Right hindlimb (tissue), 1 donor: ENCODE data around the gene BEX3.
"Not testable (repeated sequence)": the region's sequence is repeated elsewhere in the genome, so short reads cannot be mapped to it uniquely, and the experiment has no call there.

Experiments used
- DNase-seq: peaks from one replicate; pipeline ENCODE4 v3.0.0-alpha.2; 2018

The BEX3 gene

DNA sequence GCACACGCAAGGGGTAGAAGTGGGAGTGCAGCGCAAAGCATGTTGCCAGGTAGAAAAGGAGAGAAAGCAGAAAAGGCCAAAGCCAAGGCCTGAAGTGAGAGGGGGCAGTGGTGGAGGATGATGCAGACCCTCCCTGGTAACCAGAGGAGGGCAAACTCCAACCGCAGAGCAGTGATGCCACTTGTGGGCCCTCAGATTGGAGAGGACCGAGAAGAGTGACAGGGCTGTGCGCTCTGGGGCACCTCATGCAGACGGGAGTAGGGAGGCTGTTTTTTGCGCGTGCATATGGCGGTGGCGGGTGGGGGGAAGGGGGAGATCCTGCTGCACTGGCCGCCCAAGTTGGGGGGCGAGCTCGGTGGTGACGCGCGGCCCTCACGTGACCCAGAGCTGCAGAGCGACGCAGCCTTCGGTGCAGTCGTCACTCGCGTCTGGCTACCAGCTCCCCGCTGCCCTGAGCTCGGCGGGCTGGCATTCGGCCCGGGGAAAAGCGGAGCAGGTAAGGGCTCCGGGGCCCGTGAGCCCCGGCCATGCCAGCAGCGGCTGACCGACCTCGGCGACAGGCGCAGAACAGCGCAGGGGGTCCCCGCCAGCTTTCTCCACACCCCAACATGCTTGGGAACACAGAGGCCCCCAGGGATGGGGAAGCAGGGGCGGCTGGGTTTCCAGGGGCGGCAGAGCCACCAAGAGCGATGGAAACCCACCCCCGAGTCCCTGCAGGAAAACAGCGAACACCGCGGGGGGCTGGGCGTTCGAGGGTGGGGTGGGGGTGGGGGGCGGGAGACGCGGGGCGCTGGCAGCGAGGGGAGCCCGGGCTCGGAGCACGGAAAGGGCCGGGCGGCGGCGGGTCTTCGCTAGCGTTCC, at the start of gene BEX3:
BEX3 (plus strand) TSS at position 421 of the 861 bp plus-strand sequence. CDS start 984 bp downstream, outside the sequence.
- DNase-seq = peak; percentile 85

- peak; percentile 82 for DNase-seq
These were observed 46.3 kb upstream of the BEX3 start, which contains the start of gene TCEAL7 for GRCh38 chrX:103329991-103330390. TCEAL7 (plus strand) TSS chrX:103330239; CDS start chrX:103331404, 1,165 bp downstream.

DNA sequence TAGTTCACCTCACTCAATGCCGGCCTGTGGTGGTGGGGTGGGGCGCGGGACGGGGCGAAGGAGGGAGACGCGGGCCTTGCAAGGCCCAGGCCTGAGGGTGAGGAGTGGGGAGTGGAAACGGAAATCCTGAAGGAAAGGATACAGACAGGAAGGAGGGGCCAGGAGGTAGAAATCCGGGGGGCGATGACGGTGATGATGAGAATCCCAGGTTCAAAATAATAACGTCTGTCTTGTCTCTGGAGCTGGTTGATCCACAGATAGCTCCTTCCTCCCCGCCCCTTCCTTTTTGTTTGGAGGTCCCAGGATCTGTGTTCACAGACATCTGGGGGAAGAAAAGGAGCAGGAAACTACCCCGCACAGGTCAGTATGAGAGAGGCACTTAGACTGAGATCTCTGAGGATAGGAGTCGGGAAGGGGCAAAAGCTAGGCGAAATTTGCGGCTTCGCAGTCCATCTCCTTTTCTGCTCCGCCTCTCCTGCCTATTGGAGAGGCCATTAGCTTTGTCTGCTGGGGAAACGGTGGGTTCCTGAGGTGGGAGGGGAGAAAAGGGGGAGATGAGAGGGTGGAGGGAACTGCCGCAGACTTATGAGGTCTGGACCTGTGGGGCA, 45.6 kb upstream of the BEX3 start:
- peak; percentile 58 for DNase-seq

- no peak for DNase-seq
These were observed 37.7 kb upstream of the BEX3 start for GRCh38 chrX:103338663-103339062.

GRCh38 chrX:103343105-103343504, 33.2 kb upstream of the BEX3 start:
- DNase-seq = peak; percentile 35

GRCh38 chrX:103344606-103345005, 31.7 kb upstream of the BEX3 start:
- no peak for DNase-seq

GRCh38 chrX:103347682-103348397, 28.5 kb upstream of the BEX3 start:
- DNase-seq = no peak

DNA sequence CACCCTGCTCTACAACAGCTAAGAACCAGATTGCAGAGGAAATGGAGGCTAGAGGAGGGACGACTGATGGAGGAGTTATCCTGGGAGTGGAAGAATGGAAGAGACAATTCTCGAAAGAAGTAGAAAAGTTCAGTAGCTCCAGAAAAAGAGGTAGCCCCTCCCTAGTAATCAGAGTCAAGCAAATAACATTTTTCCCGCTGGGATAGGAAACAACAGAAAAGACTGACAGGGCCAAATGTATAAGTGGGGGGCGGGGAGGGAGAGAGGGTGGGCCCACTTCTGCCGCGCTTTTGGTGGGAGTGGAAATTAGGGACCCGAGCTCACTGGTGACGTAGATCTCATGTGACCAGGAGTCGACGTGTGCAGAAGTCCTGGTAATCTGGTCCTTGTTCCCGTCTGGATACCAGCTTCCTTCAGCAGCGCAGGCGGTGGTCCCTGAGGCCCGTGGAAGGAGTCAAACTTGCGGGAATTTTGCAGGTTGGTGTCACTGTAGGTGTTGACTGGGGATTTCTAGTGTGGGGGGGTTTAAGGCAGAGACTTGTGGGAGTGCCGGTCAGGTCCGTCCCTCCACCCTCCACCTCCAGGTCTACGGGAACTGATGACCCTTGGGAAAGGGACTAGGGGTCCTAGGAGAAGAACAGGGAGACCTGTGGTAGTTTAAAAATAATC, 20.1 kb upstream of the BEX3 start, which contains the start of gene TCEAL9:
TCEAL9 (plus strand) TSS at position 377 of the 669 bp plus-strand sequence. CDS start 1,179 bp downstream, outside the sequence.
- peak; percentile 91 for DNase-seq

GRCh38 chrX:103356858-103357257, 19.5 kb upstream of the BEX3 start:
- peak; percentile 51 for DNase-seq

- no peak for DNase-seq
These were observed 18.5 kb upstream of the BEX3 start for GRCh38 chrX:103357871-103358270.

DNA sequence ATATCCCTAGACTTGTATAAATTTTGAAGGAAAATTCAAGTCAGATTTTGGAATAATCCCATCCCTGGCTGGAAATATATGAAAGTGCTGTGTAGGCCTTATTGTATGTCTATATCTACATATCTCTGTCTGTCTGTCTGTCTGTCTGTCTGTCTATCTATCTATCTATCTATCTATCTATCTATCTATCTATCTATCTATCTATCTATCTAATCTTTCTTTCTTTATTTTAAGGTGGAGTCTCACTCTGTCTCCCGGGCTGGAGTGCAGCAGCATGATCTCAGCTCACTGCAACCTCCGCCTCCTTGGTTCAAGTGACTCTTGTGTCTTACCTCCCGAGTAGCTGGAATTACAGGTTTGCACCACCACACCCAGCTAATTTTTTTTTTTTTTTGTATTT, 16.7 kb upstream of the BEX3 start:
- not testable (repeated sequence) for DNase-seq

GRCh38 chrX:103360092-103360491, 16.2 kb upstream of the BEX3 start:
- DNase-seq = no peak

DNA sequence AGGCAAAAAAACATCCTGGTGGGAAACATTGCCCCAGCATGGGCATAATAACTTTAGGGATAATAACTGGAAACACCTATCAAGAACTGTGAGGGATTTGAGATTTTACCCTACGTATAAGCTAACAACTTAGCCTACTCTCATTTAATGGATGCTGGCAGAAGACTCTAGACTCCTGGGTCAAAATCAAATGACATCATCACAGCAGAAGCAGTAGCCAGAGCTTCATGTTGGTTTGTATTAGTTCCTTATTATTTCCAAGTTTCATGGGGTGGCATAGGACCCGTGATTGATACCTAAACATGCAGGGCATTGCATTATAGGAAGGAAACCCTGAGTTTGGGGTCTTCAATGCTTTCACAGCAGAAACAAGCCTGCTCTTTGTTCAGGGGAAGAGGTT, 15.4 kb upstream of the BEX3 start:
- no peak for DNase-seq

DNA sequence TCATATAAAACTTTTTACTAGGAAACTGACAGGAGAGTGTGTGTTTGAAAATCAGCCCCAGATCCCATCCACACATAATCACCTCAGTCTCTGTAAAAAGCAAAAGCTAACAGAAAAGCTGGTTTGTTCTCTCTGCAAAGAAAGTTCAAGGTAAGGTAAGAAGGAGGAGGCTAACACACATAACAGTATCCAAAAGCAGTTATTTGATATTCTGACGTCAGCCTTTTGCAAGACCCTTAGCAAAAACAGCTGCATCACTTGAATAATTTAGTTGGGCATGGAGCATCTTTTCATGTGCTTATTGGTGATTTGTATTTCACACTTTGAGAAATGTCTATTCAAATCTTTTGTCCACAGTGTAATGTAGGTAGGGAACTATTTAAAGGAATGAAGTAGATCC, 14.5 kb upstream of the BEX3 start:
- DNase-seq = no peak

GRCh38 chrX:103362474-103362873, 13.9 kb upstream of the BEX3 start:
- no peak for DNase-seq

DNA sequence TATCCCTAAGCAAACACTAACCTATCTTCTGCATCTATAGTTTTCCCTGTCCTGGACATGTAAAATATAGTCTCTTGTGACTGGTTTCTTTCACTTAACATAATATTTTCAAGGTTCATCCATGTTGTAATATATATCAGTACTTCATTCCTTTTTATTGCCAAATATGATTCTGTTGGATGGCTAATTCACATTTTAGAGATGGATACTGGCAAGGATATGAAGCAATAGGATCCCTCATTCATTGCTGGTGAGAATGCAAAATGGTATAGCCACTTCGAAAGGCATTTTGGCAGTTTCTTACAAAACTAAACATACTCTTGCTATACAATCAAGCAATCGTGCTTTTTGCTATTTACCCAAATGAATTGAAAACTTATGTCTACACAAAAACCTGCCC, 13.3 kb upstream of the BEX3 start:
- DNase-seq = no peak

DNA sequence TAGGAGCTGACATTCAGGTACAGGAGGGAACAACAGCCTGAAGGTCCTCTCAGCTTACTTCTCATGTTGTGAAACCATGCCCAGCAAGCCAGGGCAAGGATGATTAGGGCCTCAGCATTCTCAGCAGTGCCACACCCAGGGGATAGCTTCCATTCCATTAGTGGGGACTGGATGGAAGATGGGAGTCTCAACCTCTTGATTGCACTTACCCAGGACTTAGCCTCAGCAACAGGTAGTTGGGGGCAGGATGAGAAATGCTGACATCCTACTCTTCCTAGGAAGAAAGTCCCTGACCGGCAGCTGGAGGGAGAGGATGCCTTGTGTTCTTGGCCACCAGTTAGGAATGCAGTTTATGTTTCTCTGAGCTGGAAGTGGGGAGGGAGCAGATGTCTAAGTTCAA, 8.8 kb upstream of the BEX3 start:
- no peak for DNase-seq

DNA sequence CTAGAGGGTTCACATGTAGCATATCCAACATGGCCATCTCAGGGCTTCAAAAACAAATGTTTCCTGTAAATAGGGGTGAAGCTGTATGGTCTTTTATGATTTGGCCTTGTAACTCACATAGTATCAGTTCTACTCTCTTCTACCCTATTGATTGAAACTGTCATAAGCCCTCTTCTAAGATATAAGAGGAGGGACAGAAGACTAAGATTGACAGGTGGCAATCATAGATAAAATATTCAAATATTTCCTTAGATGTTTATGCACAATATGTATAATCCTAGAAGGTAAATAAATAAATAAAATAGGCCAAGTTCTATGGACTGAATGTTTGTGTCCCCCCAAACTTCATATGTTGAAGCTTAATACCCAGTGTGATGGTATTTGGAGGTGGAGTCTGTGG, 6.9 kb upstream of the BEX3 start:
- no peak for DNase-seq

GRCh38 chrX:103372886-103373285, 3.5 kb upstream of the BEX3 start:
- no peak for DNase-seq

DNA sequence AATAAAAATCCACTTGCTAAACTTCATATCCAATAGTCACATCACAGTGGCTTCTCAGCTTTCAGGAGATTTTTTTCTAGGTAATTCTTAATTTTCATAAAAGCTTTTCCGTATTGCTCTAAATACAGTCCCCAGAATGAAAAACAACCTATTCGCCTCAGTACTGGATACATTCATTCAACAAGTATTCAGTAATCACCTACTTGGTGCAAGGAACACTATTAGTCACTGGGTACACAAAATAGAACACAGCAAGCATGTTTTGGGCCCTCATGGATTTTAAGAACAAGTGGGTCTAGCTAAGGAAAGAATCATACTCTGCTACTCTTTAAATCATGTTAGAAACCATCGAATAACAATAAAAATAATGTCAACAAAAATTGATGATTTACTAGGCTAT, 2.8 kb upstream of the BEX3 start:
- no peak for DNase-seq

- peak; percentile 56 for DNase-seq
These were observed 614 bp downstream of the BEX3 start for GRCh38 chrX:103376979-103377324.

DNA sequence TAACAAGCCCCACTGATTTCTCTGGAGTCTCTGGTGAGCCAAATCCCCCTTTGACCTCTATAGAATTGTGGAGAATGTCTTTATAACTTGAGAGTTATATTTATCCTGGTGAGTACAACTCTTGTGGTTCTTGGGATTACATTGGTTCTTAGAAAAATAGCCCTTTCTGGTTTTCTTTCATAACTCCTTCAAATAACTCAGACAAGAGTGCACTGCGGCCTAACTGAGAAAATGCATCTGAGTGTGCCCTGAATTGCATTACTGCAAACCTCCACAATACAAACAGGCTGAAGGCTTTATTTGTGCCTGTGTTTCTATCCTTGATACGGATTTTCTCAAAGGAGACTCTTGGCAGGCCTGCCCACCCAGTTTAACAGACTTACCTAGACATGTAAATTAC, 2.7 kb downstream of the BEX3 start:
- no peak for DNase-seq

GRCh38 chrX:103382877-103383276, 6.5 kb downstream of the BEX3 start:
- DNase-seq = no peak
